HepG2 (cell line): ENCODE measurements around the gene KIF26B.

ENCODE experiments used
- CTCF ChIP-seq: sonication (generic); formaldehyde crosslinking; IDR thresholded peaks from 2 replicates; pipeline ENCODE4 v1.5.0; 2020; ENCODE audit warnings: mild to moderate bottlenecking, missing genetic modification reagents, moderate library complexity
- SMARCE1 ChIP-seq: fragments of 450-650 bp; IDR thresholded peaks from 2 replicates; pipeline ENCODE4 v1.6.1; 2017; ENCODE audit warnings: borderline replicate concordance
- ZFP91 ChIP-seq: sonication (generic); formaldehyde crosslinking; IDR thresholded peaks from 2 replicates; pipeline ENCODE4 v1.9.0; 2022; ENCODE audit warnings: missing genetic modification reagents, mild to moderate bottlenecking, borderline replicate concordance
- ZNF12 ChIP-seq: sonication (generic); formaldehyde crosslinking; IDR thresholded peaks from 2 replicates; pipeline ENCODE4 v1.5.0; 2020; ENCODE audit warnings: missing genetic modification reagents

GRCh38 chr1:245721488-245721887 lies 566.7 kb downstream of the KIF26B start:
- TF ChIP-seq ZNF12 (no peak), CTCF (CRISPR knock-in tag) (no peak), SMARCE1 (no peak), ZFP91 (CRISPR knock-in tag) (no peak)
